ENCODE measurements around the gene PLK2. TPM values are rescaled to one million over a fixed set of nuclear protein-coding genes. Genes with fewer than 3 reads are reported as not detected.

PLK2 gene
- total and polyA plus RNA-seq, 9 of the 15 experiments (the other 6 are each of a cell fraction or from before 2014, with no cell fraction given), result 0.58 TPM; not detected in 8

- DNase-seq (ENCODE audit: extremely low read depth in 1 of 4, low spot score in 3 of 4), result peak; percentile 9 to 20 (median 14)
- H3K79me2 ChIP-seq (ENCODE audit: control insufficient read depth, insufficient read depth, low read length), result no peaks in the 10 kb centered on the region
- H3K9me3 ChIP-seq (replicated peaks; ENCODE audit: control insufficient read depth, insufficient read depth, low read depth, low read length), result no peaks in the 10 kb centered on the region
- FAIRE-seq, result no peak
- no TSS peak for BruUV-seq (replicated peaks)
- no peak overlapping the region for H3K27ac ChIP-seq (ENCODE audit: extremely low read depth, low read depth, low read length)
- TF ChIP-seq CTCF (IDR thresholded peaks at IDR 0.05 in 2 of 3, conservative IDR thresholded peaks at IDR 0.05 in 1 of 3; ENCODE audit: insufficient read depth in 2 of 3, low read depth in 1 of 3, low read length in 3 of 3) (peak; percentile 18 to 44 (median 35); a peak in 4 of 6 replicates), RAD21 (CRISPR knock-in tag; conservative IDR thresholded peaks at IDR 0.05 in 1 of 2, IDR thresholded peaks at IDR 0.05 in 1 of 2) (peak; percentile 21 to 48; a peak in 2 of 4 replicates), GABPB1 (CRISPR knock-in tag; IDR thresholded peaks at IDR 0.05) (no peak), MEIS2 (IDR thresholded peaks at IDR 0.05; ENCODE audit: partially characterized antibody) (no peak)
- no peak for ATAC-seq
- H3K27me3 ChIP-seq (ENCODE audit: control insufficient read depth in 2 of 2, insufficient read depth in 2 of 2, low read length in 2 of 2), result no peaks in the 10 kb centered on the region
- intact Hi-C loops (cut with micrococcal nuclease) (loop anchor here (5.0 kb wide), 1 partner anchor 354 kb away; no protein-coding TSS in a partner anchor), in situ Hi-C loops (cut with MboI) (no loop called here)
- no peak overlapping the region for H3K4me3 ChIP-seq
- no peak overlapping the region for H3K4me2 ChIP-seq (ENCODE audit: insufficient read depth, low read length)
- no peak overlapping the region for H2AFZ ChIP-seq (ENCODE audit: low read depth, low read length)
- ChIA-PET CTCF (ENCODE audit: low intra/inter-chr PET ratio) (interaction anchor here (1.0 kb wide), 1 partner anchor 352 kb away, joined by 4 read pairs; no protein-coding TSS in a partner anchor), POLR2A (no interaction called here)
- H3K36me3 ChIP-seq (ENCODE audit: control insufficient read depth, insufficient read depth, low read length), result no peaks in the 10 kb centered on the region
- no peaks in the 10 kb centered on the region for H3K4me1 ChIP-seq (replicated peaks in 1 of 2; ENCODE audit: control insufficient read depth in 2 of 2, insufficient read depth in 2 of 2, low read length in 2 of 2)
- 0% methylated on average over 2 of the region's 2 CpGs for WGBS (ENCODE audit: insufficient coverage, low coverage, missing lambda C conversion rate)
- no peak overlapping the region for H3K9ac ChIP-seq (ENCODE audit: insufficient read depth in 1 of 2, low read depth in 2 of 2, low read length in 2 of 2)
- no peaks in the 10 kb centered on the region for H3K9me1 ChIP-seq (ENCODE audit: control insufficient read depth, insufficient read depth, low read length)
- H4K20me1 ChIP-seq (replicated peaks; ENCODE audit: control insufficient read depth, insufficient read depth, low read length), result no peaks in the 10 kb centered on the region
Observed at GRCh38 chr5:58498340-58498942, 38.6 kb upstream of the PLK2 start.
